ENCODE data around the gene IGFBP7.
A peak's percentile ranks its signal among the peaks of the same experiment; 100 is the strongest.

IGFBP7 gene

DNA sequence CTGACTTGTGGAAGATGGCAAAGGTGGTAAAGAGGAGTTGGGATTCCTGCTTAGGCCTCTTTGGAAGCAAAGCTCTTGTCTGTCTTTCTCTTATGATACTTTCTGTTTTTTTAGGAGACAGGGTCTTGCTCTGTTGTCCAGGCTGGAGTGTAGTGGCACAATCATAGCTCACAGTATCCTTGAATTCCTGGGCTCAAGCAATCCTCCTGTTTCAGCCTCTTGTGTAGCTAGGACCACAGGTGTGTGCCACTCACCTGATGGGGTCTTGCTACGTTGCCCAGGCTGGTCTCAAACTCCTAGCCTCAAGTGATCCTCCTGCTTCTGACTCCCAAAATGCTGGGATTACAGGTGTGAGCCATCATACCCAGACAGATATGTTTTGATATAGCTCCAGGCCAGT is 19.3 kb upstream of the IGFBP7 start:
- no peak for DNase-seq

DNA sequence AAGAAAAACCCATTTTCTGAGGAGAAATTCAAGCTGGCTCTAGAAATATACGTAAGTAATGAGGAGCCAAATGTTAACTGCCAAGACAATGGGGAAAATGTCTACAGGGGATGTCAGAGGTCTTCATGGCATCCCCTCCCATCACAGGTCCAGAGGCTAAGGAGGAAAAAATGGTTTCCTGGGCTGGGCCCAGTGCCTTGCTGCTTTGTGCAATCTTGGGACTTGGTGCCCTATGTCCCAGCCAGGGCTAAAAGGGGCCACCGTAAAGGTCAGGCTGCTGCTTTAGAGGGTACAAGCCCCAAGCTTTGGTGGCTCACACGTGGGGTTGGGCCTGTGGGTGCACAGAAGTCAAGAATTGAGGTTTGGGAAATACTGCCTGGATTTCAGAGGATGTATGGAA is 17.2 kb upstream of the IGFBP7 start:
- DNase-seq: no peak

DNA sequence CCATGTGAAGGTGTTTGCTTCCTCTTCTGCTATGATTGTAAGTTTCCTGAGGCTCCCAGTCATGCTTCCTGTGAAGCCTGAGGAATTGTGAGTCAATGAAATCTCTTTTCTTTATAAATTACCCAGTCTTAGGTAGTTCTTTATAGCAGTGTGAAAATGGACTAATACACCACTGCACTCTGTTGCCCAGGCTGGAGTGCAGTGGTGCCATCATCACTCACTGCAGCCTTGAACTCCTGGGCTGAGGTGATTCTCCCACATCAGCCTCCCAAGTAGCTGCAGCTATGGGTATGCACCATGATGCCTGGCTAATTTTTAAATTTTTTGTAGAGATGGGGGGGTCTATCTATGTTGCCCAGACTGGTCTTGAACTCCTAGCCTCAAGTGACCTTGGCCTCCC is 15.8 kb upstream of the IGFBP7 start:
- no peak for DNase-seq

DNA sequence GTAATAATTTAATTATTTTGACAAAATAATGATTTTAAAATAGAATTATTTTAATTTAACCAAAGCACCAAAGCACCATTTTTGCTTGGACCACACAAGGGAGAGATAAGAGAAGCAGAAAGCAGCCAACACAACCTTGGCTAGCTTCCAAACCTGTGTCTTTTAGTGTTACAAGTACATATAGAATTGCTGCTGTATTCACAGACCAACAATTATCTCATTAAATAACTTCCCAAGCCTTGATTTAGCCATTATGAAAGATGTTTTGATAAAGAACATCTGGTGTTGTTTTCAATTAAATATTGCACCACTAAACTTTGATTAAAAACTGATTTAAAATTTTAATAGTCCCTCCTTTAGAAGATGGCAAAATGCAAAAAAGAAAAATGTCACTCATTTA is 14.0 kb upstream of the IGFBP7 start:
- DNase-seq: no peak

DNA sequence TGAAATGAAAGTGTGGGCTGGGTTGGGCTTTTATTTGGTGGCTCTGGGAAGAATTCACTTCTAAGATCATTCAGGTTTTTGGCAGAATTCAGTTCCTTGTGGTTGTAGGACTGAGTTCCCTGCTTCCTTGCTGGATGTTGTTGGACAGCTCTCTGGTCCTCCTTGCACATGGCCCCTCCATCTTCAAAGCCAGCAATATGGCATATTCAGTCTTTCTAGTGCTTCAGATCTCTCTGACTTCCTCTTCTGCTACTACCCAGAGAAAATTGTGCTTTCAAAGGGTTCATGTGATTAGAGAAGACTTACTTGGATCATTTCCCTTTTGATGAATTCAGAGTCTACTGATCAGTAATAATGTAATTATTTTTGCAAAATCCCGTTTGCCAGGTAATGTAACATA is 12.8 kb upstream of the IGFBP7 start:
- no peak for DNase-seq

DNA sequence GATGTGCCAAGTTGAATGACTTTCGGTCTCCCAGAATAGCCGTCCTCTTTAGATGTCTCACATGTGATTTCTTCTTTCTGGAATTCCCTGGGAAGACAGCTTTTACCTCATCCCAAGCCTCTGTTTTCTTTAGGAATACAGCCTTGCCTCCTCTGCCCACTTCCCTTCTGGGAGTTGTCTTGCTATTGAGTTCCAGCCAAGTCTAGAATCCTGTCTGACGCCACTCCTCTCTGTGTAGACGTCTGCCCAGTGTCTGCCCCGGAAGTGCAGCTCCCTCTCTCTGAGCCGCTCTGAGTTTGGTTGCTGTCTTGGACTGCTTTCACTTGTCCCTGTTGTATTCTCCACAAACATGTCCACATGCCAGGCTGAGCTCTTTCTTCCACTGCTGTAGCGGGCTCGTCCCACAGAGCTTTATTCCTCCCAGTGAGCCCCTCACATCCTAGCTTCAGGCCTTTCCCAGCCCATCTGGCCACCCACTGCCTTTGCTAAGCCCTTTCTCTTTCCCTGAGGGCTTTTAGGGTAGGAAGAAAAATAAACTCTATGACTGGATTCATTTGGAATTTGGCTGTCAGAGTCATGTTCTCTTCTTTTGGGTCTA is 9.0 kb upstream of the IGFBP7 start:
- DNase-seq: no peak

DNA sequence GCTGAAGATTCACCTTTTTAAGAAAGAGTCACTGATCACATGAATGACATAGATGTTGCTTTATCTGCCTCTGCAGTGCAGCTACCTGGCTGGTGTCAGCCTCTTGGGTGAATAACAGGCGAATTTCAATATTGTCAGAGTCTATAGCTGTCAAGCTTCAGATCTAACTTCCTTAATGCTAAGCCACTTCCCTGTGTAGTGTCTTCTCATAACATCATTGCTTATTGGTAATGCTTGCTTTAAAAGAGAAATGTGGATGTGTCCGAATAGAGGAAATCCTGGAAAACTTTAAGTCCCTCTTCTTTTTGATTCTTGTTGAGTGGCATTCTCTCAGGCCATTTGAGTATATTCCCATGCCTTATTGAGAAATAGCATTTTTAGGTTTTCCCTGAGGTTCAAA is 7.3 kb upstream of the IGFBP7 start:
- DNase-seq: no peak

DNA sequence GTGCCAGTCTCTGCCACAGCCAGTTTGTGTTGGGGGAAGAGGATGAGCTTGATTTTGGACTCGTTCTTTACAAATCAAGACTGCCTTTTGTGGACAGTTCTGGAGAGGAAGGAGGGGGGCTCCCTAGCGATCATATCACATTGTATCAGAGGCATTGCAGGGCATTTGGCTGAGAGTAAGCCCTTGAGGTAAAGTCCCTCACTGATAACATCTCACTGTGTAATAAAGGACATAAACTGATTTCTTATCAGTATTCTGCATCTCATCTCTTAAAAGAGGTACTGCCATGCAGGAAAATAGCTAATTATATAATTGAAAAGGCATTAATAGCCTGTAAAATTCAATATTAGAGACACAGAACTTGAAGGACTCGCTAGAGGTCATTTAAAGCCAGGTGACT is 6.1 kb upstream of the IGFBP7 start:
- no peak for DNase-seq

DNA sequence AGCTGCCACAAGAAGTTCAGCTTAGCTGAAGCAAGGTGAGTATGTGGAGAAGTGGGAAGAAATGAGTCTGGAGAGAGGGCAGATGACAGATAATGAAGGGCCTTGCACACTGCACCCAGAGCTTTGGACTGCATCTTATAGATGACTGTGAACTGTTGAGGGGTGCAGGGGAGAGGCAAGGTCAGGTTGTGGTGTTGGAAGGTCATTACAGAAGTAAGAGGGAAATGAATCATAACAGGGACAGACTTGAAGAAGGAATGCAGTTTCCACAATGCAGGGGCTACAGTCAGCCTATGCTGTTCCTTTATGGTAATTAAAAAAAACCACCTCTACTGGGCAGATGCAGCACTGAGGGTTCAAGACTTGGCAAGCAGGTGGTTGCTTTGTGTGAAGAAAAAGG is 4.8 kb upstream of the IGFBP7 start:
- no peak for DNase-seq

DNA sequence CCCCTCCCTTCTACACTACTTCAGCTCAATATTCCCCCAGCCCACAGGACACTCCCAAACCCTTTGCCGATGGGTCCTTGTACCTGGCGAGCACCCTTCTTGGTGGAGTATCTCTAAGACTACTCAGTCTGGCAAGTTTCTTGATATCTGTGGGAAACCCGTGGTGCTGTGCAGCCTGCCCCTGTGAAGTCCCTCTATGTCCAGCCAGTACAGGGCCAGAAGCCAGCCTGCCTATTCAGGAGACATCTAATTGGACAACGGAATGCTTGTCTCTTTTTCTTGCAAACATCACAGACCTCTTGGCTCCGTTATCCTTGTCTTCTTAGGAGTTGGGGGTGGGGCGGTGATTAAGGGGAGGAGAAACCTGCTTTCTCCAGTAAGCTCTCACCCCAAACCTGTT is 3.7 kb upstream of the IGFBP7 start:
- DNase-seq: no peak

DNA sequence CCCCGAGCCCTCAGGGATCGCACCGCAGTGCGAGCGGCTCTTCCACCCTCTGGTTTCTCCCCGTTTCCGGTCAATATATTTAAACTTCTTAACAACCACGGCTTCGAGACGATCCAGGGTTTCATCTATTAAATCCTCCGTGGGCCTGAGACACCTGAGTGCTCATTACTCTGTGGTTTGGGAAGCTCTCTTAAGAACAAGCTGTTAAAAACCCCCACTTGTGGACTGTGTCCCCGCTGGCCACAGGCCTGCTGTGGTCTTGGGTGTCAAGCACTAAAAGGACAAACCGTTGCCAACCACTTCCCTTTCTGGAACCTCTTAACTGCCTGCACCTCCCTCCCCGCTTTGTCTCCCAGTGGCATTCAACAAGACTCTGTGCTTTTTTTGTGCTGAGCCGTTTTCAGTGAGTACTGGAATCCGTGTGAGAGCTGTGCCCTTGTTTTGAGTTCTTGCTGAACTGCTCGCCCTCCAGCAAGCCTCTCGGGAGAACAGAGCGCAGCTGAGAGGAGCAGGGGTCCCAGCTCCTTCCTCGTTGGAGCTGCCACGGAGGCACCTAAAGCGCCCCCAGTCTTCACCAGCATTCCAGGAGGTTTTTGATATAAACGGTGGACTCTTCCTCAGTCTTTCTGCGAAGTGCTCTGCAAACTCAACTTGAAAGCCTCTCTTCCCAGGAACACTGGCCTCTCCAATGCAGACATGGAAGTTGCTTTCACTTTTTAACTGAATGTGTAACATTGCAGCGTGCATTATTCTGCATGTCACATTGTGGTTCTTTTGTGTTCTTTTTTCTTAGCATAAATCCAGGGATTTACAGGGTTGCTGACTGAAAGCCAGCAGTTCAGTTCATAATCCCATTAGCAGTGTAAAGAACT is 691 bp upstream of the IGFBP7 start:
- peak in 1 of 2 experiments; percentile 5 for DNase-seq

DNA sequence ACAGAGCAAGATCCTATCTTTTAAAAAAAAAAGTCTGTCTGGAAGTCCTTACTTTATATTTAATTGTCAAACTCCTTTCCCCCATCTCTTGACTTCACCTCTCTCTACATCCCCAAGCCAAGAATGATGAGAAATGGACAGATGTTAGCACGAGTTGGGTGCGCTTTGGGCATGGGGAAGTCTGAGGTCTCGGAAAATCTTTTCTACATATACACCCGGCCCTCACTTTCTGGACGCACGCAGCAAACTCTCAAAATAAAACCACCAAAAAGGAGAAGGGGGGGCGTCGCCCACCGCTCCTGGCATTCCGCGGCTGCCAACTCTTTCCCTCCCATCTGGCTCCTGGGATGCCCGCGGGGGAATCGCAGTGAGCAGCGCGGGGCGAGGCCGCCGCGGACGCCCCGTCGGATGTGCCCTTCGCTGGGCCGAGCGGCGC is 756 bp downstream of the IGFBP7 start:
- DNase-seq: no peak

DNA sequence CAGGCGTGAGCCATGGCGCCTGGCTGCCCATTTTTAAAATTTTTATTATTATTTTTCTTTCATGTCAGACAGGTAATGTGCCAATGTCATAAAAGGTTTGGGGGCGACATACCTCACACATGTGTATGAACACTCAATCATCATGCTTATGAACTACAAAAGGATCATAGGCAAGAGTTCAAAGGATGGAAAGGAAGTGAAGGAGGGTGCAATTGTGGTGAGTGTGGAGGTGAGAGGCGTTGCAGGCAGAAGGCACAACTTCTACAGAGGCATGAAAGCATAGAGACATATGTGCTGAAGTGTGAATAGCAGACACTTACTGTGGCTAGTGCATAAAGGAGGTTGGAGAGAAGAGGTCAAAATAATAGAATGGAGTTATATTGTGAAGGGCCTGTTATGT is 4.0 kb downstream of the IGFBP7 start:
- DNase-seq: no peak

DNA sequence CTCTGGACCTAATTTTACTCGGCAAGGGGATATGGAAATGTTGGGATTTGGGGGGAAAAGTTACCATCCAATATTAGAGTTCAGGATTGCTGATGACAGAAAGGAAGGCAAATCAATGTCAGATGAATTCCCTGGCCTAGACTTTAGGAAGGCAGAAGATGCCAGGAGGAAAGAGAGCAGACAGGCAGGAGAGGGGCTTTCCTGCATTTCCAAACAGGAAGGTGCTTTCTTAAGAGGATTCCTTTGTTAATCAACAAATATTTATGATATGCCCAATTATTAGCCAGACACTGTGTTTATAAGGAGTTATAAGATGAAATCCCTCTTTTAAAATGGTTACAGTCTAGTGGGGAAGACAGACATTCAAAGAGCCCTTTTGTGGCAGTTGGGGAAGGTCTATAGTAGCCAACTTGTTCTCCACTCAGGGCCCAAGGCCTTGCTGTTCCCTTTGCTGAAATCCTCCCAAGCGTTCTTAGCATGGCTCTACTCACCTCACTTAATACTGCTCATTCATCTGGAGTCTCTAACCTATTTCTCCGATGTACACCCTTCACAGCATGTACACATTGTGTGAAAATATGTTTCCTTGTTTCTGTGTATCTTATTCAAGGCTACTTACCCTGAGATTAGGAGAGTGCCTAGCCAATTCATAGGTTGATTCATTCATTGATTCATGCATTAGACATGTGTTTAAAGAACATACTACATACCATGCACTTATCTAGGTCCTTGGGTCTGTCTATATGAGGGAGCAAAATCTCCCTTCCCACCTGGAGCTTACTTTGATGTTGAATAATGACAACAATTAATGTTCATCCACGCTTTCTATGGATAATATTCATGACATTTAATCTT is 5.3 kb downstream of the IGFBP7 start:
- DNase-seq: no peak

DNA sequence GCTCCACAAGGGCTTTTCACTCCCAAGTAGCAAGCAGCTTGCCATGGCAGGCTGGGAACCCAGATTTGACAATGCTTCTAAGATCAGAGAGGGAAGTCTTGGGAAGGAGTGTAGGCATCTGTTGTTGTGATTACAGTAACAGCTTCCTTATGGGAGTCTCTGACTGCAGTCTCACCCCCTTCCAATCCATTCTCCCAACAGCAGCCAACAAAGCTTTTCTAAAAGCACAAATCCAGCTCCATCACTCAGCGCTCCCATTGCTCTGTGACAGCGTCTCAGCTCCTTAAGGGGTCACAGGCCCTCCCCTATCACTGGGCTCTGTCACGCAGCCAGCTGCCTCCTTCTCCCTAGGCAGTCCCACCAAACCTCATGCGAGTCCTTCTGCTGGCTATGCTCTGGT is 7.1 kb downstream of the IGFBP7 start:
- DNase-seq: no peak

DNA sequence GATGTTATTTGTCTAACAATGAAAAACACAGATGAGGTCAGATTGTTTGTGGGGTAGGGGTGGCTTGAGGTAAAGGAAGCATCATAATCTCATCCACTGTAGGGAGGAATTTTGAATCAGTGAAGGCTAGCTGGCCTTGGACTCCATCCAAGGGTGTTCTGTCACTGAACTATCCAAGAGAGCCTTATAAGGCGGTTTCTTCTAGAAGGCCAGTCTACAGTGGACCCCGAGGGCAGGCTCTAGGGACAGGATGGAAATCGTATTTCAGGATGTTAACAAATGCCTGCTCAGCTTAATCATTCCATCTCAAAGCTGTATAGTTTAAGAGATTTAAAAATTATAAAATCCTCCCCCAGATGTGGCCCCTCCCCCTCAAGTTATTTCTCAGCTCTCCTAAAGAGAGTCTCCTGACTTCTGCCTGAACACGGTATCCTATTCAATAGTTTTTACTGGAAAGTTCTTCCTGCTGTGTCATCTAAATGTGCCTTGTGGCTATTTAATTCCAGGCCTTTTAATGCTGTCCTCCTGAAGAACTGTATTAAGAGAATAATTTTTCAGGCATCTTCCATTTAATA is 8.0 kb downstream of the IGFBP7 start:
- DNase-seq: no peak

DNA sequence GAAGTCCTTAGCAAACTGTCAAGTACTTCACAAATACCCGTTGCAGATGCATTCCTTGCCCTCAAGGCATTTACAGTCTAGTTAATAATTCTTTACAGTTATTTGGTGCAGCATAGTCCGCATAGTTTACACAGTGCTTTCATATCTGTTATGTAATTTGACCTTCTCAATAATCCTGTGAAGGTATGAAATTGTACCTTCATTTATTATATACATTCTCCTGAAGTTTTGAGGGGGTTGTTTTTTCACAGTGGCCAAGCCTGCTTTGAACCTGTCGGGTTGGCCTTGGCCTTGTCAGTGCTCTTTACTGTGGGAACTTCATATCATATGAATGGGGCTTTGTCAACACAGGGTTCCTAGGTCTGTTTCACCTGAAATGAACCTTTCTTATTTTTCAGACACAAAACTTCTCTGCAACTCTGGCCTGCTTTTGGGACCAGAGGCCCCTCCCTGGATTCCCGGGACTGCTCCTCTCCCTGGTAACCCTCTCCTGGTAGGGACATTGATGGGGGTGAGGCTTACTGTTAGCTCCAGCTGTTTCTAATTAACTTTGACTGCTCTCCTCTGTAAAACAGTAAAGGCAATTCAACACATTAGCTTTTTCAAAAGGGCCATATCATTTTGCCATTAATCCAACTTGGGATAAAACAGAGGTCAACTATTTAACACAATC is 9.1 kb downstream of the IGFBP7 start:
- no peak for DNase-seq

DNA sequence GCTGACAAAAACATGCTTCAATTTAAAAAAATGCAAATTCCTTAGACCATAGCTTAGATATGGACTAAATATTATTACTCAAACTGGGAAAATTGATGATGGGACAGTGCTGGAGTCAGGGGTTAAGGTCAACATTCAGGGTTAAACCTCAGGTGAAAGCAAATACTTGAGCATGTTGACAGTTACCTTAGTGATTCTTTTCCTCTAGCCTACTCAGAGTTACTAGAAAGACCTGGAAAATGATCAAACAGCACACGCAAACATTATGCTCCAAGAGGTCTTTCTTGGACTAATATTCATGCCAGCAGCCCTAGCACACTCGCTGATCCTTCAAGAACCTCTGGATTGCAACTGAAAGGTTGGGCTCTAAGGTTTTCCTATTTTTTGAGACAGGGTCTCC is 10.8 kb downstream of the IGFBP7 start:
- no peak for DNase-seq

DNA sequence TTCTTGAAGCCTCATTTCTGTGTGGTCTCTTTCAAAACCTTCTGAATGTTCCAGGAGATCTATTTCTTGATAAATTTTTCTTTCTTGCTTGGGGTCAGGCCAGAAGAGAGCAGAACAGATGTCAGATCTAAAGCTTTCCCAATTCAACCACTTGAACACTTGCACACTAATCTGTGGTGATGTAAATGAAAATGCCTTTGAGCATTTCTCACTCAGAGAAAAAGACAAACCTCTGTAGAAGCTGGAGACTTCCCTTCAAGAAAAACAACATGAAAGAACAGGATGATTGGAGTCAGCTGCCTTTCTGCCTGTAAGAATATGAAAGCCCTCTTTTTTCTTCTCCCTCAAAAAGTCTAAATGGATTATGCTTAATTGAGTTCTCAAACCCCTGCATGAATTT is 11.2 kb downstream of the IGFBP7 start:
- no peak for DNase-seq

DNA sequence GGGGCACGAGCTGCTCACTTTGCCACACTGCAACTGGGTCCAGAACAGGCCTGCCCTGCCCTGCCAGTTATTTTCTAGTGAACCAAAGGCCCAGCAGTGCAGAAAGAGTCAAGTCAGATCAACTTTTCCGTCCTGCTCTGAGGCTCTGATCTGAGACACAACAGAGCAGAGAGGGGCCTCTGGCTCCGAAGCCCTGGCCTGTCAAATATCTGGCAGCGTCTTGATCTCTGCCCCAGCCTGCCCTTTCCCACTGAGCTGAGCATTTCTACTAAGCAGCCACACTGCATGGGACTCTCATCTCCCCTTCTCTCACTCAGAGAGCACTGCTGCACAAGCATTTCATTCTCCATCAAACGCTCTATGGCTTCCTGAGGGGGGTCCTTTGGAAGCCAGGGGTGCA is 11.8 kb downstream of the IGFBP7 start:
- no peak for DNase-seq

DNA sequence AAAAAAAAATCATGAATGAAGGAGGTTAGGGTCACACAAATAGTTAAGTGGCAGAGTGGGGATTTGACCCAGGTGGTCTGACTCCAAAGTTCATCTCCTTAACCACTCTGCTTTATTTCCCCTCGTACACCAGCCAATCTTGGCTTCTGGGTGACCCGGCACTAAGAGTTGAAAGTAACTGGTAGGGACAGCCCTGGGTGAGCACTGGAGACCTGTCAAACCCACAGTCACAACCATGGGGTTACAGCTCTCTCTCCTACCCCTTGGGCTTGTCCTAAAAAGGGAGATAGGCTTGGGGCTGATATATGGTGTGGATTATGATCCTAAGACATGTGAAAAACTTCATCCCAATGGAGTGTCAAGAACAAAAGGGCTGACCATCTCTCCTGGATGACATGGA is 12.5 kb downstream of the IGFBP7 start:
- DNase-seq: no peak

DNA sequence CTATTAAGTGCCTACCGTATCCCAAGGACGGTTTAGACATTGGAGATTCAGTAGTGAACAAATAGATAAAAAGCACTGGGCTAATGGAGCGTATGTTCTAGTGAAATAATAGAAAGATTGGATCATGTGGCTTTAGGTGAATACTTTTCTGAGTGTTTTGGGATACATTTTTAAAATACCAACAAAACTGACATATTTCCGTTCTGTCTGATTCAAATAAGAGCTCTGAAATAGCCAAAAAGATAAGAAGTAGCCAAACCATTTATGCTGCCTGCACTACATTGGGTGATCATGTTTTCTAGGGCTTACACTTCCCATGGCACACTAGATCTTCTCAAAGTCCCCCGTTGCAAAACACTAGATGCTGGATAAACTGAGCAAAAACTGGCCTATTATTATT is 14.2 kb downstream of the IGFBP7 start:
- no peak for DNase-seq

DNA sequence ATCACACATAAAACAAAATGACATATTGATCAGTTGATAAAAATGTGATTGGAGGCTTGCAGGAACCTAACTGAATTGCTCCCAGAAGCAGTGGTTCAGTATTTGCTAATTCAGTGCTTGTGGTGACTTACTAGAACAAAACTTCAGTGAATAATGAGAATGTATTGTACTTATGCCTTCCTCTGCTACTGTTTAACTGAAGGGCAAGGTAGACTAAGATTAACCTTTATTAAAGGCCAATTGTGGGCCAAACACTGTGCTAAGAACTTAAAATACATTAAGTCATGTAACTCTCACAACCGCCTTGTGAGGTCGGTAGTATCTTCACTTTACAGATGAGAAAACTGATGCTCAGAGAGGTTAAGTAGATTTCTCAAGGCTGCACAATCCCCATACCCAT is 14.9 kb downstream of the IGFBP7 start:
- no peak for DNase-seq
